Right kidney (tissue), 1 donor: ENCODE data around the gene SETBP1.

ENCODE experiments used
- DNase-seq: peaks from one replicate; pipeline ENCODE4 v3.0.0-alpha.2; 2016

SETBP1 gene

DNA sequence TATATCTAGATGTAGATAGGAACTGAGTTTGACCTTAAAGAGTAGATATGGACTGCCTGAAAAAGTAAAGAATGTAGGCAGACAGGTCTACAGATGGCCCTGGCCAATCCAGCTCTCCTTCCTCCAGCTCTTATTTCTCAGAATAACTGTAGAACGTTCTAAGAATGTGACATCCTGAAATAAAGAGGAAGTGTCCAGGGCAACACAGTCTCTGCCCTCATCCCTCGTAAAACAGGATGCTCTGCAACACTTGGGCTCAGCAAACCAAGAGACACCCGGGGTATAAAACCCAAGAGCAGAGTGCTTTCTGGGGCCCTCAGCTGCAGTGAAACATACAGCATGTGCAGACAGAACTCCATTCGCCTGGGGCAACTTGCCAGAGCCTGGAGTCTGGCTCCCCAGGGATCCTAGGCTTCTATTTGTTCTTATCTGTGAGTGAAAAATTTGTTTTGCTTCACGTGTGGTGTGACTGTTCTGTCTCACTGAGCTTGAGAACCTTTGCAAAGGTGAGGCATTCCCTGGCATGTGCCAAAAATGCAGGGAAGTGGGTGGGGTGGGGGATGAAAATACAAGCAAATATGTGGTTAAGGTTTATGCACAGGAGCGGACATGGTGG is 401.0 kb downstream of the SETBP1 start:
- no peak for DNase-seq

DNA sequence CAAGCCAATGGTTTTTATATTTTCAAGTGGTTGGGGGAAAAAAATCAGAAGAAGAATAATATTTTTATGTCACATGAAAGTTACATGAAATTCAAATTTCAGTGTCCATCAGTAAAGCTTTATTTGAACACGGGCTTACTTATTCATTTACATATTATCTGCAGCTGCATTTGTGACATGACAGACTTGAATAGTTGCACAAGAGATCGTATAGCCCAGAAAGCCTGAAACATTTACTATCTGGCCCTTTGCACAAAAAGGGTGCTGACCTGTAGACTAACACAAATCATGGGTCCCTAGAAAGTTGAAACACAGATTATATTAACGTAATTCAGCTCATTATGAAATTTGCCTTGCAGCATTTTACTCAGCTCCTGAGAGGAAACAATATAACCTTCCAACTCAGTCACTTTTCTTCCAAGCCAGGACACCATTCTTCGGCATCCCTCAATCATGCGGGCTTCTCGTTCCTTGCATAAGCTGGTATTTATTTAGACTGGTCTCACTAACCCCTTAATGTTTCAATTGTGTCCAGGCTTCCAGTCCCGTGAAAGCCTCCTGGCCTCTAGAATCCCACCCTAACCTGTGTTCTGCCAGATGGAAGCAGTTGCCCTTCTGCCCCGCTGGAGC is 402.7 kb downstream of the SETBP1 start:
- DNase-seq: no peak

DNA sequence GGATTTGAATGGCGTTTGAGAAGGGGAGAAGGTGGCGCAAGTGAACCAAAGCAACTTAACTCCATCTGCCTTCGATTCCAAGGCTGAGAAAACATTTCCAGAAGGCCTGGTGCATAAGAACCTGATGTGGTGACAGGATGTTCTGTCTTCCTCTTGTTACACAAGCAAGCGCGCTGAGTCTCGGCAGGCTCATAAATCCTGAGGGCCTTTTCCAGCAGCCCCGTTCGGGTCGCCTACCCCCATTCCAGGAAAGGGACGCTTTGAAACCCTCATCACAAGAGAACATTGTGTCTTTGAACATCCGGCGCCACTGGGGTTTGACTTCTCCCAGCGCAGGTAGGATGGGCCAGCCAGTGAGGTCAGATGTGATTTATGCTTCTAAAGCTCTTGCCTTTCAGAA is 403.5 kb downstream of the SETBP1 start:
- DNase-seq: peak; percentile 22

DNA sequence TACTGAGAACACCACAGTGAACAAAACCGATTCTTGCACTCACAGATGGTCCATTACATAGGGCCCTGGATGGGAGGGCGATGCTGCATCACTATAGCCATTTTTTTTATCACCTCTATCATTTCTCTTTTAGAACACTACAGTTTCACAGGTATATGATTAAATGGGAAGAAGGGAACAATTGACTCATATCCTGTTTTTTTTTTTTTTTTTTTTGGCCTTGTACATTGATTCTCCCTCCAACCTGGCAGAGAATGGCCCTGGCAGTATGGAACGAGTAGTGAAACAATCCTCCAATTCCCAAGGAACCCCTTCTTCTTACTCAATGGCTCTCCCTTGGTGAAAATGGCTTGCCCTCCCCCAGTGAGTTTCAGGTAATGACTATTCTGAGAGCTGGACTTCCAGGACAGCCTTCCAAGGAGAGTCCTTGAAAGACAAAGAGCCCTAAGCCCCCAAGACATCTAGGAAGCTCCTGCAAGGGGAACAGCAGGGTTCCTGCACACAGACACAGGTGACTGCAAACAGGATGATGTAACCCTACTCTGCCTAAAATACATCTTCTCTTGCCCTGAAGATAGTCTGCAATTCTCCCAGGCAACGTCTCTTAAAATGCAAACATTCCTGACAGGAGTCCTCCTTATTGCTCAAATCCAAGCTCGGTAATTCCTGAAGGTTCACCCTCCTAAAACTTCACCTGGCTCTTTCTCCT is 405.4 kb downstream of the SETBP1 start:
- no peak for DNase-seq

DNA sequence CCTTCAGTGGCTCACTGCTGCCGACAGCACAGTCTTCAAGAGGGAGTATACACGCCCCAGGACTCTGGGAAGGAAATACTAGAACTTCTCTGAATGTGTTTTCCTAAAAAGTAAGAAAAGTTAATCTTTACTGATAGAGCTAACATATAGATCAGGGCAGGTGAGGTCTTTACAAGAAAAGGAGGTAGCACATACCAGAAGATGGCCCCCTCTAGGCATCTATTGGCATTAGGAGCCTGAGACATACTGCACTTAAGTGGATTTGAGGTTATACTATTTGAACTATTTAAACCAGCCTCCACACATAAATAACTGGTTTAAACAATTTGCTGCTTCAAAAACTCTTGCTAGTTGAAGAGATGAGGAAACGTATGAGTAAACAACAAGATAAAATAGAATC is 406.1 kb downstream of the SETBP1 start:
- DNase-seq: no peak

DNA sequence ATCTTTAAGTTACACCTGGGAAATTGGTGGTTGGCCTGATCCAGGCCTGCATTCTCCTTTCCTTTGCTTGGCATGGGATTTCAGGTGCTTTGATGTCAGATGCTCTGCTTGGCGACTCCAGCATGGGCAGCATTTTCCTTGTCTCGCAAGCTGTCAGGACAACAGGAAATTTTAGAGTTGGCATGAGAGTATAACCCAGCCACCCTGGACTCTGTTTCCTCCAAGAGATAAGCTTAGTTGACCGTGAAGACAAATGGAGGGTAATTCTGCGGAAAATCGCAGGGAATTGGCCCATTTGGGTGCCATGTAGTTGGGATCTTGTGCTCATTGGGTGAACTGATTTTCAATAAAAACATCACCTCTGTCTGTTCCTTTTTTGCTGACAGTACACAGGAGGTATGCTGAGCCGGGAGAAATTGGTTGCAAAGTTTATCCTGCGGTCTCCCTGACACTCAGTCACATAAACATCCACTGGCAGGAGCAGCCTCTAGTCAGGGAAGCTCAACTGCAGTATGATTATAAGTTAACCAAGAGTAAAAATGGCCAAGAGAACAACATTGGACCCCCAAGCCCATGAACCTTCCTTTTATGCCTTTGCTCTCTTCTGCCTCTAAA is 409.9 kb downstream of the SETBP1 start:
- no peak for DNase-seq

DNA sequence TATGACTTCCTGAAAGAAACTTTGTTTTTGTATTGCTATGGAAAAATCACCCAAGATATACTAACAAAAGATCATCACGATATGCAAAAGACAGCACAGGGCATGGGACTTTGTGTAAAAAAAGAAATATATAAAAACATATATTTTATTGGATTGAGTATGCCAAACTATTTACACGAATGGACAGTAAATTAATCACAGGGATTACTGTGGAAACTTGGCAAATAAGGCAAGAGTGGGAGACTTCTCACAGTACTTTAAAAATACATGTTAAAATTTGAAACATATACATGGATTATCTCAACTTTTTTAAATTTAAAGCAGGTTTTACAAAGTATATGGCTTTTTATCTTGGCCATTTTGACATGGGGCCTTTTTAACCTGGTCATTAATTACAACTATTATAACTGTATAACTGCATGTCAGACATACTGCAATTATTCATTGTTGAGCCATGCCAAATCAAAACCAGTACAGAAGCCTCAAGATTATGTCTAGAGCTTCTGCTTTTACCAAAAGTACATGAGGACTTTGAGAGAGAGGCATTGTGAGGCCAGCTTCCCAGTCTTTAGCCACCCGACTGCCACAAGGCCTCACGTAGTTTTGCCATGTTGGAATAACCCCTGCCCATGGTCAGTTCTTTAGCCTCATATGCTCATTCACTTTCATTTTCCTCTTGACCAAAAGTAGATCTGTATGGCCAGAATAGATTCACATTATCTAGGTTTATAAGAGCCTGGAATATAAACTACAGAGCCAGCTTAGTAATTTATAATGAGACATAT is 419.8 kb downstream of the SETBP1 start:
- no peak for DNase-seq

DNA sequence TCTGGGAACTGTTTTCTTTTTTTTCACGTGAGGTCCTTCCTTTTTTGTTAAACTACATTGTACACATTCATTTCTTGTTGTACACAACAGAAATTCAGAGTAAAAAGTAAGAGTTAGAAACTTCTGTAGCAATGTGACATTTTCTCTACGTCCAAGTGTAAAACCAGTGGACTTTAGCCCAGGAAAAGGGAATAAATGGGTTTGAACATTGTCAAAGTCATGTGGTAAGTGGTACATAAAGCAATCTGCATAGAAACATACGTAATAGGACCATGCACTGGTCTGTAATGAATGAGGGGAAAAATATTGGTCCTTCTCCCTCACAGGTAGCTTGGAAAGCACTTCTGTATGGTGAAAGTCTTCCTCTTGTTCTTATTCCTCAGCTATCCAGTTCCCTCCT is 421.4 kb downstream of the SETBP1 start:
- no peak for DNase-seq

DNA sequence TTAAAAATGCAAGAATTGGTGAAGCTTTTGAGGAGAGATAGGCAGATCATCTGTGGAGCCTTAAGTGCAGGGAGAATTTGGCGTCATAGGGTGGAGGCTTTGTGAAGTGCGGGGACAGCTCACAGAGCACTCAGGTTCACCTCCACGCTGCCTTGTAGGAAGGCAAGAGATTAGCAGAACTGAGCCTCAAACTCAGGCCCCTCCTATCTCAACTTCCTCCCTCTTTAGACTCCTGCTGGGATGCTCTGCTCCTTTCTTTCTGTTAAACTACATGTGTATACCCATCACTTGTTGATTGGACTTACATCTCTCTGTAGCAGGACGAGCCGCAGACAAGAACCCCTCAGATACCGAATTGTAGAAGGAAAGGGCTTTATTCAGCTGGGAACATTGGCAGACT is 422.2 kb downstream of the SETBP1 start:
- DNase-seq: no peak

DNA sequence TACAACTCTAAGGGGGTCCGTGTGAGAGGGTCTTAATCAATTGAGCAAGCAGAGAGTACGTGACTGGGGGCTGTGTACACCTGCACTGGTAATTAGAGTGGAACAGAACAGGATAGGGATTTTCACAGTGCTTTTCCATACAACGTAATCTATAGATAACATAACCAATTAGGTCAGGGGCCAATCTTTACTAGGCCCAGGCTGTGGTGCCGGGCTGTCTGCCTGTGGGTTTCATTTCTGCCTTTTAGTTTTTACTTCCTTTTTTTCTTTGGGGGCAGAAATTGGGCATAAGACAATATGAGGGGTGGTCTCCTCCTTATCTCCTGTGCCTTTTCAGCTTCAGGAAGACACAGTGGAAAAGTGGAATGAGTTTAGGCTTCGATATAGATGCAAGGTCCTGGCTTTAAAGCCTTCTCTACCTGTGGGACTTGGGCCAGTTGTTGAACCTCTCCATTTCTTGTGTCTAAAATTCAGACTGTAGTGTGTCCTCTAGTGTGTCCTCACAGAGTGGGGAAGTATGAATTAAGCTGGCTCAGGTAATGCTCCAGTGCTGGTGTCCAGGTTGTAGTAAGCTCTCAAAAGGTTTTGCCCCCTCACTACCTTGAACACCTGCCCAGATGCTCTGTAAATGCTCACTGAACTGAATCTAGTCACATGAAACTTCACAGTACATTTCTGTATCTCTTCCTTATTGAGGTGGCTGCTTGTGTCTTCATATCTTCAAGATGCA is 422.8 kb downstream of the SETBP1 start:
- DNase-seq: no peak

DNA sequence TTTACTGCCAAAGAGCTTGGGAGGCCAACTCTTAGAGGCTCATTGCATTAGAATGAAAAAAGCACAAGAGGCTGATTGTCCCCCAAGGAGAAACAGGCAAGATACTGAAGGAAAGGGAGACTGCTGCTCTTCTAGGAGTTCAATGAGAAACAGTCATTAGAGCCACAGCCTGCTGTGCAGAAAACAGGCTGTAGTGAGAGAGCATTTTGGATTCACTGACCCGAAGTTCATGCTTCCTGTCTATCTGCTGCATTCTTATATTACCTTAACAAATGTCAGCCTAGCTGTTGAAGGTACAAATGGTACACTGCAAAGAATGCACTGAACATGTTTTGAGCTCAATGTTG is 423.3 kb downstream of the SETBP1 start:
- no peak for DNase-seq

DNA sequence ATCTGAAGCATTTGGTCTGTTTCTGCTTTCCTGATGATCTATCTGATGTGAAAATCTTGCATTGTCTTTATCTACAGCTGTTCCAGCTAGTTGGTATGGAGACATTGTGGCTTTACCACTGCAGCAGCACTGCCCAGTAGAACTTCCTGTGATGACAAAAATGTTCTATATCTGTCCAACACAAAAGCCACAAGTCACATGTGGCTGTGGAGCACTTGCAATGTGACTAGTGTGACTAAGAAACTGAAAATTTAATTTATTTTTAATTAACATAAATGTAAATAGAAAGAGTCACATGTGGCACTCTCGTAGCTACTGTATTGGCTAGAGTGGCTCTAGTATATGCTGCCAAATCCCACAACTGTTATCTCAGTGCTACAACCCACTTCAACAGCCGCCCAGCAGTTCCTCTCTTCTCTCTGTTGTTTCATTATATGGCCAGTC is 425.7 kb downstream of the SETBP1 start:
- no peak for DNase-seq

DNA sequence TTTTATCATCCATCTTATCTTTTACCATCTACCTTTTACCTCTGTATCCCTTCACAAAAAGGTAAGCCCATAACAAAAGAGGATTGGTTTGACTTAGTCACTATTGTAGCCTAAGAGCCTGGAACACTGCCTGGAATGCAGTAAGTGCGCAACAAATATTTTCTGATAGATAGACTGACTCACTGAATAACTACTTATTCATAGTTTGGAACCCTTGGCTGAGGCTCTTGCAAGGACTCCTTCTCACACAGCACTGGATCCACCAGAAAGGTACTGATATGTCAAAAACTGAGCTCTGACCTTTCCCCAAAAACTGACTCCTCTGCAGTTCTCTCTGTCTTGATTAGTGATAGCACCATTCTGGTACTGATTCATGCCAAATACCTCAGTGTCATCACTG is 426.7 kb downstream of the SETBP1 start:
- DNase-seq: no peak

DNA sequence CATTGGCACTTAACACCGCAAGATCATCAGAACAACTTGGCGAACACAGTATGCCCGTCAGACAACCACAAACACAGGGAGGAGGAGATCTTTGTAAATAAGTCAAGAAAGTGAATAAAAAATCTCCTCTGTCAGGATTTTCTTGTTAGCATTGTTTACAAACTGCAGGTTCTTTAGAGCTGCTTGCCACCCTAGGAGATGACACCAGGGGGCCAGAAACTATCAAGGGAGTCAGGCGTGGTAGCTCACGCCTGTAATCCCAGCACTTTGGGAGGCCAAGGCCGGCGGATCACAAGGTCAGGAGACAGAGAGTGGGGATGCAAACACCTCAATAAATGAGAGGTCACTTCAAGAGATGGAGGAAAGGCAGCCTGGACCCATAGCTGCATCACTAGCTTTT is 428.1 kb downstream of the SETBP1 start:
- DNase-seq: no peak

DNA sequence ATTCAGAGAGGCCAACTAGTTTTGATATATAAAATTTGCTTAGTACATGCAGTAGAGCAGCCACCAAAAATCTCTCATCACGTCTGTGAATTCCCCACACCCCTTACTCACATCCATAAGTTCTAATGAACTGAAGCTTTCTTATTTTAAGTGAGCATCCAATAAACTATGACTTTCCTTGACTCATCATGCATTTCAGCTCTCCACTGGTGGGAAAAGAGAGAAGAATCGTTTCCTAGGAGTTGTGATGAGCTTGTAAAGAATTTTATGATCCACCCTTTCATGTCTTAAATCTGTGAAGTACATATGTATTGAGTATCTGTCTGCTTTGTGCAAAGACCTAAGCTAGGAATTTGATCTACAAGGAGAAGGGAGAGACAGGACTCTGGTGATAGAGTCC is 428.6 kb downstream of the SETBP1 start:
- no peak for DNase-seq

DNA sequence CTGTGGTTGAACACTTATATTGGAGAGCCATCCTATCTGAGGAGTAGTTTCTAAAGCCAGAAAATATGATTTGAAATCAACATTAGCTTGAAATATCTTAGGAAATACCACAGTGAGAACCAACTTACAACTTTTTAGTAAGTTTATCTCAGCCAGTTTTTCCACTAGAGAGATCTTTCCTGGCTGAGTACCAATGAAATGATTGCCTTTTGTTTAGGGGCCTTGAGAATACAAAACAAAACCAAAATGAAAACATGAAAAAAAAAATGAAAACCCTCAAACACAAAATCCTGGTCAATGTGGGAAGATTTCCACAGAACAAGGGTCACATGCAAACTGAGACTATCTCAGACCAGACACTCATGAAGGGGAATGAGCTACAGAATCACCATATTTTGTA is 429.0 kb downstream of the SETBP1 start:
- no peak for DNase-seq

DNA sequence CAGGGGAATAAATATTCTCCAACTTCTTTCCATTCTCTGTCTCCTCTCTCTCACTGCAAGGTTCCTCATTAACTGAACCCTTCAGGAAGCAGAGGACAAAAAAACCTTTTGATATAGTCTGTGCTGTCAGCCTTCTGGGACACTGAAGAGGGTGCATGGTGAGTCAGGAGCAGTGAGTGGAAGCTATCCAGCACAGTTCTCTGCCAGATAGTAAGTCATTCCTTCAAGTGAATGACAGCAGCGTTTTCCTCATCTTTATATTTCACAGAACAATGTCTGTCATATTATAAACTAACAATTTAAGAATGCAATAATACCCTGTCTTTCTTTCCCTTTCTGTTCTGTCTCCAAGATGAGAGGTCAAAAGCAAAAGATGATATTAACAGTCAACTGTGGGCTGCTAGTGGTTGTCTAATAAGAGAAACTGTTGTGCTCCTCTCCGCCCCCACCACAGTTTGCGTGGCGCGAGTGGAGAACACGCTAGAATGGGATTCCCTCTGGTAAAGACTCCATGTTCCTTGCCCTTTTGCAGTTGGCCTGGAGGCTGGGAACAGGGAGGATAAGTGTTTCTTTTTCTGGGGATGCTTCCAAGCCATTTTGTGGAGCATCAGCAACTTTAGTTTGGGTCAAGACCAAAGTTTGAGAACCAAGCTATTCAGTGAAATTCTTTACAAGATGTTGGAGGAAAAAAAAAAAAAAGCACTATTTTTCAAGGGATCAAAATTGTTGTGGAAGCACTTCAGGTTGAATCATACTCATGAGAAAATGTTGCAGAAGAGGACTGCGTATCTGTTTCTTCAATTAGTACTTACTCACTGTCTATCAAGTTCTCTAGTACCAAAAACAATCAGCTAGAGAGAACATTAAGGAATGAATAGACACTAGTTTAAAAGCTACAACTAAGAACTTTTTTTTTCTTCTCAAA is 430.2 kb downstream of the SETBP1 start:
- no peak for DNase-seq

DNA sequence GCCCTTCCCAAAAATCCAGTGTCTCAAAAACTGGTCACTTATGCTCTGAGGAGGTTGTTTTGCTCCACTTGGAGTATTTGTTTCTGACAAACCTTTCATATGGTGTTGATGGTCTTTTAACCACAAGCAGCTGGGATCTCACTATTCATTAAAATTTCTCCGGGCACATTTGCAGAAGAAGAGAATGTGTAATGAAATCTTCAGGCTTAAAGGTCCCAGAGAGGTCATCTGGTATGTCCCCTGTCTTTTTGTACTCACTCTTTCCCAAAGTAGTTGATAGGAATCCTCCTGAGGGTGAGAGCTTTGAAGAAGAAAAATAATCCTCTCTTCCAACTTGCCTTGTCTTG is 430.8 kb downstream of the SETBP1 start:
- DNase-seq: no peak

DNA sequence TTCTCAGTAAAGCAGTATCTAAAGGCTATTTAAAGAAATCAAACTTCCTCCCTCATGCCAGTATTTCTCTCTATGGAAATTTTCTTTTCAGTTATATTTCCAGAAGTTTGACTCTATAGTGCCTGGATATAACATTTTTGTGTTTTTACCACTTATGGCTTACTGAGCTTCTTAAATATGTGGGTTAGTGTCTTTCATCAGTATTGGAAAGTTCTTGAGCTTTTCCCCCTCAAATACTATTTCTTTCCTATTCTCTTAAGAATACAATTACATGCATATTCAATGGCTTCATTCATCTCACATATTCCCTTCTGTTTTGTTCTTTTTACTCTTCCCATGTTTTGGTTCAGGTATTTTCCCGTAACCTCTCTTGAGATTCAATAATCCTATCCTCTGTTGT is 432.0 kb downstream of the SETBP1 start:
- no peak for DNase-seq

DNA sequence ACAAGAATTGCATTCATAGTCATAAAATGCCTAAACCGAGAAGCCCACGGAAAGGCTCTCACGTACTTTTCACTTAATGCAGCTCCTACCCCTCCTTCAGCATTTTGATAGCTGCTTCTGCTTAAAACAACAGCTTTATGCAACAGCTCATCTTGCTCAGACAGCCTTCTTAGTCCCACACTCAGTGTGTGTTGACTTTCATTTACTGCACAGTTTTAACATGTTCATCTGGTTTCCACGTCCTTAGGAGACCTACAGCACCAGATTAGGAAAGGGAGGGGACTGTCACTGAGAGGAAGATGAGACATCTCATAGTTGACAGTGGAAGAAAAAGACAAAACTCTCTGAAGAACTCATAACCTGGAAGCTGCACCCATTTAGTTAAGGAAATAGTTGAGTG is 435.4 kb downstream of the SETBP1 start:
- no peak for DNase-seq
